IMR-90 (cell line): ENCODE measurements around the gene ZNF554.

Experiments
- CTCF ChIP-seq: conservative IDR thresholded peaks from 2 replicates; pipeline ENCODE4 v1.5.1; 2012; ENCODE audit warnings: mild to moderate bottlenecking, low read depth, low read length, improper control_type of control experiment
- MAFK ChIP-seq: IDR thresholded peaks from 2 replicates; pipeline ENCODE4 v1.6.1; 2012; ENCODE audit warnings: low read depth, low read length, improper control_type of control experiment
- MXI1 ChIP-seq: IDR thresholded peaks from 2 replicates; pipeline ENCODE4 v1.6.1; 2012; ENCODE audit warnings: low read depth, mild to moderate bottlenecking, low read length, moderate library complexity, borderline replicate concordance
- POLR2A ChIP-seq: IDR thresholded peaks from 2 replicates; pipeline ENCODE4 v1.6.1; 2012; ENCODE audit warnings: mild to moderate bottlenecking, low read depth, low read length
- RAD21 ChIP-seq: IDR thresholded peaks from 2 replicates; pipeline ENCODE4 v1.6.1; 2012; ENCODE audit warnings: low read length, improper control_type of control experiment
- RFX5 ChIP-seq: IDR thresholded peaks from 2 replicates; pipeline ENCODE4 v1.8.0; 2012; ENCODE audit warnings: low read depth, mild to moderate bottlenecking, low read length, moderate library complexity
- TF ChIP-seq, protein P1 (sequence below): fragments of 150-350 bp; IDR thresholded peaks from 2 replicates; pipeline ENCODE4 v1.6.1; 2017; ENCODE audit warnings: mild to moderate bottlenecking, antibody characterized with exemption, low read length, low read depth

DNA sequence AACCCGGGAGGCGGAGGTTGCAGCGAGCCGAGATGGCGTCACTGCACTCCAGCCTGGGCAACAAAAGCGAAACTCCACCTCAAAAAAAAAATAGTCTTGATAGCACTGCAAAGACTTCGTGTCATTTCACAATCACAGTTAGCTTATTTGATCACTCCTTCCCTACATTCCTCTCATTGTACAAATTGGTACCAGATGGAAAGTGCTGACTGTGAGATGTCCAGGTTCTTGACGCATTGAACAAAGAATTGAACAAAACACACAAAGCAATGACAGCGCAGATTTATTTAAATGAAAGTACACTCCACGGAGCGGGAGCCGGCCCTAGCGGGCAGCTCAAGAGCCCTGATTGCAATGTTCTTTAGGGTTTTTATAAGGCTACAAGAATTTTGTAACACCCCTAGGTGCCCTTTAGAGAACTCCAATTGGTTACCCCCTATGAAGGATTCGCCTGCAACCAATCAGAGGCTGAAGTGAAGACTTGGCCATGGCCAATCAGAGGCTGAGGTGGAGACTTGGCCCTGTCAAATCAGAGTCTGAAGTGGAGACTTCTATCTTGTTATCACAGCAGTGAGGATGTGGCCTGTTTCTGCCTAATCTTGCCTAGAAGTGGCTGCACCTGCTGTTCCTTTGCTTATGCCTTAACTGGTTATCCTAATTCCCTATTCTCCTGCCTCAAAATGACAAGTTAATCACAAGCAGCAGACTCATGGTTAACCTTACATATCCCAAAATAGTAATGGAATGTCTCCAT is 64.2 kb downstream of the ZNF554 start:
- TF ChIP-seq CTCF = no peak
- no peak for TF ChIP-seq POLR2A
- no peak for TF ChIP-seq MXI1
- TF ChIP-seq, protein P1, sequence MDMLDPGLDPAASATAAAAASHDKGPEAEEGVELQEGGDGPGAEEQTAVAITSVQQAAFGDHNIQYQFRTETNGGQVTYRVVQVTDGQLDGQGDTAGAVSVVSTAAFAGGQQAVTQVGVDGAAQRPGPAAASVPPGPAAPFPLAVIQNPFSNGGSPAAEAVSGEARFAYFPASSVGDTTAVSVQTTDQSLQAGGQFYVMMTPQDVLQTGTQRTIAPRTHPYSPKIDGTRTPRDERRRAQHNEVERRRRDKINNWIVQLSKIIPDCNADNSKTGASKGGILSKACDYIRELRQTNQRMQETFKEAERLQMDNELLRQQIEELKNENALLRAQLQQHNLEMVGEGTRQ = no peak
- no peak for TF ChIP-seq RFX5
- no peak for TF ChIP-seq RAD21
- TF ChIP-seq MAFK = no peak
